ENCODE results near the gene GTF2A1.

GRCh38 chr14:81176241-81176640, 44.5 kb downstream of the GTF2A1 start:
- no peak for TF ChIP-seq CTCF (IDR thresholded peaks at IDR 0.05)
- TF ChIP-seq POLR2A (IDR thresholded peaks at IDR 0.05), result no peak
